HG02840 (cell line): ENCODE data around the gene APOB.

Experiments used
- ATAC-seq: cut with Tn5 transposase; IDR thresholded peaks from one replicate; pipeline ENCODE4 v1.9.1; 2021; ENCODE audit warnings: mild to moderate bottlenecking, moderate library complexity, moderate number of reproducible peaks; ENCODE audit not compliant: unreplicated experiment, low FRiP score

The APOB gene

GRCh38 chr2:21007129-21008013 lies 36.5 kb downstream of the APOB start:
- no peak for ATAC-seq

- ATAC-seq = no peak
These were observed 37.3 kb downstream of the APOB start for GRCh38 chr2:21006423-21007128.

- ATAC-seq = no peak
These were observed 38.0 kb downstream of the APOB start for GRCh38 chr2:21005700-21006422.

GRCh38 chr2:21005111-21005699 lies 38.7 kb downstream of the APOB start:
- no peak for ATAC-seq

- no peak for ATAC-seq
These were observed 39.7 kb downstream of the APOB start for GRCh38 chr2:21004181-21004572.

GRCh38 chr2:21003572-21004180 lies 40.2 kb downstream of the APOB start:
- ATAC-seq = no peak

- no peak for ATAC-seq
These were observed 41.1 kb downstream of the APOB start for GRCh38 chr2:21002814-21003192.

GRCh38 chr2:21001988-21002813 lies 41.7 kb downstream of the APOB start:
- no peak for ATAC-seq

- ATAC-seq = no peak
These were observed 42.5 kb downstream of the APOB start for GRCh38 chr2:21001225-21001946.

- no peak for ATAC-seq
These were observed 43.8 kb downstream of the APOB start for GRCh38 chr2:20999906-21000645.

GRCh38 chr2:20998972-20999905 lies 44.6 kb downstream of the APOB start:
- no peak for ATAC-seq

- no peak for ATAC-seq
These were observed 45.7 kb downstream of the APOB start for GRCh38 chr2:20997953-20998722.

GRCh38 chr2:20994130-20994529 lies 49.7 kb downstream of the APOB start:
- no peak for ATAC-seq

- no peak for ATAC-seq
These were observed 51.6 kb downstream of the APOB start for GRCh38 chr2:20992201-20992711.

GRCh38 chr2:20990442-20991430 lies 53.1 kb downstream of the APOB start:
- ATAC-seq = no peak
